Measurements from ENCODE around the gene ATP23. TPM values are rescaled to one million over a fixed set of nuclear protein-coding genes. Genes with fewer than 3 reads are reported as not detected.

ATP23 gene
- total RNA-seq, 2 donors from 2014 or later = 10.4 to 11.3 TPM

DNA sequence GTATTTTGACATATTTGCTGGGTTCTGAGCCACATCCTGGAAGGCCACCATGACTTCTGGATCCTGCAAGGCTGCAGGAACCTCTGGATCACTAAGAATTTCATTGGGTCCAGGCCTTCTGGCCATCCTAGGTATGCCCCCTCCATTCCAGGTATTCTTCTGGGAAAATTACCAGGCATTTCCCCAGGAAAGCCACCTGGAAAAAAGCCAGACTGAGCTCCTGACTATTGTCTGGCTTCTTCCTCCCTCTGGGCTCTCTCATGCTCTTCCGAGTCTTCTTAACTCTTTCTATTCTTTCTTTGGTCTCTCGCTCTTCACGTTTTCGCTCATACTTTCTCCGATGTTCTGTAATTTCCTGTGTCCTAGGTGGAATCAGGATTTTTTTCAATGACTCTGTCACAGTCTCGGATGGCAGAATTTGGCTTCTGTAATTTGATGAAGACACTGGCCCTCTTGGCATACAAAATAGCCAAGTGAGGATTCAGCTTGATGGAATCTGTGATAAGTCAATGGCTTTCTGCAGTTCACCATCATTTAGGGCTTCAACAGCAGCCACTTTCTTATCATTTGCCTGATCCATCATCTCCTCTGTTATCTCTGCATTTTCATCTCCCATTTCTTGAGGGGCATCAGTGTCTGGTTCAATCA is 42.6 kb downstream of the ATP23 start:
- TF ChIP-seq, protein P1, sequence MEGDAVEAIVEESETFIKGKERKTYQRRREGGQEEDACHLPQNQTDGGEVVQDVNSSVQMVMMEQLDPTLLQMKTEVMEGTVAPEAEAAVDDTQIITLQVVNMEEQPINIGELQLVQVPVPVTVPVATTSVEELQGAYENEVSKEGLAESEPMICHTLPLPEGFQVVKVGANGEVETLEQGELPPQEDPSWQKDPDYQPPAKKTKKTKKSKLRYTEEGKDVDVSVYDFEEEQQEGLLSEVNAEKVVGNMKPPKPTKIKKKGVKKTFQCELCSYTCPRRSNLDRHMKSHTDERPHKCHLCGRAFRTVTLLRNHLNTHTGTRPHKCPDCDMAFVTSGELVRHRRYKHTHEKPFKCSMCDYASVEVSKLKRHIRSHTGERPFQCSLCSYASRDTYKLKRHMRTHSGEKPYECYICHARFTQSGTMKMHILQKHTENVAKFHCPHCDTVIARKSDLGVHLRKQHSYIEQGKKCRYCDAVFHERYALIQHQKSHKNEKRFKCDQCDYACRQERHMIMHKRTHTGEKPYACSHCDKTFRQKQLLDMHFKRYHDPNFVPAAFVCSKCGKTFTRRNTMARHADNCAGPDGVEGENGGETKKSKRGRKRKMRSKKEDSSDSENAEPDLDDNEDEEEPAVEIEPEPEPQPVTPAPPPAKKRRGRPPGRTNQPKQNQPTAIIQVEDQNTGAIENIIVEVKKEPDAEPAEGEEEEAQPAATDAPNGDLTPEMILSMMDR (conservative IDR thresholded peaks at IDR 0.05) = no peak
- no peaks in the 10 kb centered on the region for H3K36me3 ChIP-seq (ENCODE audit: control insufficient read depth, insufficient read depth, low read length)

DNA sequence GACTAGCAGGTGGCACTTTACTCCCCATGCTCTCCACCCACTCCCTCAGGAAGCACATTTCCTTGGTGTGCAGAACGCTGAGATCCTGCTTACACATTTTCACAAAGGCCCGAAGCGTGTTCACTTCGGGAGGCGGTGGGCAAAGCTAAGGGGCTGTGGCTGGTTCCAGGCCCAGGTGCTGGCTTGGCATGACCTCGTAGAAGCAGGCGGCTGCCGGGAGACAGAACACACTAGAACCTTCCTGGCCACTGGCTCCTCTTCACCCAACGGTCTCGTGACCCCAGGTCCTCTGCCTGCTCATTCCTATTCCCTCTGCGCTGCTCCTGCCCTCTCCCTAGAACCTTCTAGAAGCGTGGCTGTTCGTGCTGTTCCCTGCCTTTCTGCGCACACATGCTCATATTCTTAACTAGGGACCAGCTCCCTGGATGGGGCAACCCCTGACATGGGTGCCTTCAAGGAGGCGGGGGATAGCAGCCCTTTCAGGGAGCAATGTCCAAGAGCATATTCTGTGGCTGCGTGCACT is 43.3 kb downstream of the ATP23 start:
- Histone ChIP-seq H3K4me1 (ENCODE audit: control insufficient read depth, insufficient read depth, low read length) (peaks cover 5% of the 10 kb centered on the region), H3K27ac (ENCODE audit: low read depth, low read length) (no peak overlapping the region), H3K9ac (ENCODE audit: extremely low read depth, low read length, poor library complexity, severe bottlenecking) (no peak overlapping the region), H3K4me3 (ENCODE audit: low read length) (no peak overlapping the region), H3K27me3 (ENCODE audit: control insufficient read depth, insufficient read depth, low read length, poor library complexity, severe bottlenecking) (no peaks in the 10 kb centered on the region), H3K36me3 (ENCODE audit: control insufficient read depth, insufficient read depth, low read length) (no peaks in the 10 kb centered on the region), H3K9me3 (ENCODE audit: control insufficient read depth, low read length) (no peaks in the 10 kb centered on the region)
- Mint-ChIP-seq H3K27me3 (ENCODE audit: insufficient read depth) (no peaks in the 10 kb centered on the region), H3K9me3 (peaks cover 9% of the 10 kb centered on the region), H3K27ac (no peak overlapping the region), H3K36me3 (ENCODE audit: low read depth) (no peaks in the 10 kb centered on the region), H3K4me1 (peaks cover 6% of the 10 kb centered on the region), H3K4me3 (no peak overlapping the region)
- TF ChIP-seq, protein P1 (conservative IDR thresholded peaks at IDR 0.05) = no peak
- WGBS, 2 experiments (ENCODE audit: insufficient coverage in 1 of 2, insufficient read length in 1 of 2) = 92 to 96% methylated on average over 13 to 16 of the region's 16 CpGs
- DNase-seq = no peak

More for the DNA sequence above, 42.6 kb downstream of the ATP23 start:
- Histone ChIP-seq H3K9ac (ENCODE audit: extremely low read depth, low read length, poor library complexity, severe bottlenecking) (no peak overlapping the region), H3K4me1 (ENCODE audit: control insufficient read depth, insufficient read depth, low read length) (peaks cover 5% of the 10 kb centered on the region), H3K27me3 (ENCODE audit: control insufficient read depth, insufficient read depth, low read length, poor library complexity, severe bottlenecking) (no peaks in the 10 kb centered on the region), H3K4me3 (ENCODE audit: low read length) (no peak overlapping the region), H3K27ac (ENCODE audit: low read depth, low read length) (no peak overlapping the region), H3K9me3 (ENCODE audit: control insufficient read depth, low read length) (no peaks in the 10 kb centered on the region)
- no peaks in the 10 kb centered on the region for H3K36me3 Mint-ChIP-seq (ENCODE audit: low read depth)
- no peak overlapping the region for H3K4me3 Mint-ChIP-seq
- peaks cover 16% of the 10 kb centered on the region for H3K9me3 Mint-ChIP-seq
- peaks cover 6% of the 10 kb centered on the region for H3K4me1 Mint-ChIP-seq
- 93 to 100% methylated on average over 6 of the region's 6 CpGs for WGBS, 2 experiments (ENCODE audit: insufficient coverage in 1 of 2, insufficient read length in 1 of 2)
- H3K27ac Mint-ChIP-seq = no peak overlapping the region
- H3K27me3 Mint-ChIP-seq (ENCODE audit: insufficient read depth) = no peaks in the 10 kb centered on the region
- no peak for DNase-seq

DNA sequence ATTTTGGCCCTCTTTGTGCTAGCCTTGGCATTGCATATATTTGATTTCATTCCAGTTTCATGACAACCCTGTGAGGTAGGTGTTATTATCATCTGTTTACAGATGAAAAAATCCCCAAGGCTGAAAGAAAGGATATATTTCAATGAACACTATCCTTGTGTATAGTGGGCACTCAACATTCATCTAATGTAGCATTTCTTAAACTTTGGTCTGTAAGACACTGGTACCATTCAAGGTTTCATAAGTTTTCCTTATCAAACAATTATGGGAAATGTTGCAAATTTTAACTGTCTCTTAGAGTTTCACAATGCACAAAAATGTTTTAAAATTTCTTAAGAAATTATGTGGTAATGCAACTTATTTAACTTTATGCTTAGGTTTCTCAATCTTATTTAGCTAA is 44.3 kb downstream of the ATP23 start:
- TF ChIP-seq, protein P1 (conservative IDR thresholded peaks at IDR 0.05) = no peak
- Histone ChIP-seq H3K9me3 (ENCODE audit: control insufficient read depth, low read length) (no peaks in the 10 kb centered on the region), H3K9ac (ENCODE audit: extremely low read depth, low read length, poor library complexity, severe bottlenecking) (no peak overlapping the region), H3K27ac (ENCODE audit: low read depth, low read length) (no peak overlapping the region), H3K4me3 (ENCODE audit: low read length) (no peak overlapping the region), H3K27me3 (ENCODE audit: control insufficient read depth, insufficient read depth, low read length, poor library complexity, severe bottlenecking) (no peaks in the 10 kb centered on the region), H3K4me1 (ENCODE audit: control insufficient read depth, insufficient read depth, low read length) (peaks cover 5% of the 10 kb centered on the region), H3K36me3 (ENCODE audit: control insufficient read depth, insufficient read depth, low read length) (no peaks in the 10 kb centered on the region)
- Mint-ChIP-seq H3K36me3 (ENCODE audit: low read depth) (no peaks in the 10 kb centered on the region), H3K9me3 (peaks cover 1% of the 10 kb centered on the region), H3K4me1 (peaks cover 6% of the 10 kb centered on the region), H3K27ac (no peak overlapping the region), H3K27me3 (ENCODE audit: insufficient read depth) (no peaks in the 10 kb centered on the region), H3K4me3 (no peak overlapping the region)
- DNase-seq = no peak

Data from endodermal cell (in vitro differentiated cells).